IPS-18c (cell line): ENCODE results near the gene ISOC1.
A peak's percentile ranks its signal among the peaks of the same experiment; 100 is the strongest.

ENCODE experiments used
- H3K4me3 ChIP-seq: 2 replicates; pipeline ENCODE4 v1.7.0; 2013; ENCODE audit warnings: low read depth, mild to moderate bottlenecking, low read length, moderate library complexity; ENCODE audit not compliant: insufficient read depth
- H3K9me3 ChIP-seq: one replicate; pipeline ENCODE4 v1.6.1; 2013; ENCODE audit warnings: mild to moderate bottlenecking, low read length, moderate library complexity; ENCODE audit not compliant: control insufficient read depth, insufficient read depth

The ISOC1 gene

DNA sequence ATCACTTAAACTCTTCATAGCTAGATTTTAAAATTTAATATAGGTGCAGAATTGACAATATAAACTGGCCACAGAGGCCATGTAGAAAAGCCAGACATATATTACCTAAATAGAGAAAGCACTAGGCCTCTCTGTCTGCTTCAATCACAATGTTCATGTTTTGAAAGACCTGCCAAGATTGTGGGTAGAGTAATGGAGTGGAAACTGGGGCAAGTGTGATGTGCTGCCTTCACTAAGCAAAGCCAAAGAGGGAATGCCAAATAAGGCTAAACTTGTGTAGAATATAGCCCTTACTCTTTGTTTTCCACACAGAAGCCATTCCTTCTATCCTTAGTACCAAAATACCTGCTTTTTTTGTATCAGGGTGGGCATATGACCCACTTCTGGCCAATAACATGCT, 15.1 kb upstream of the ISOC1 start:
- Histone ChIP-seq H3K4me3 (no peak overlapping the region), H3K9me3 (no peaks in the 10 kb centered on the region)

GRCh38 chr5:129080766-129081165, 13.8 kb upstream of the ISOC1 start:
- Histone ChIP-seq H3K4me3 (no peak overlapping the region), H3K9me3 (no peaks in the 10 kb centered on the region)

DNA sequence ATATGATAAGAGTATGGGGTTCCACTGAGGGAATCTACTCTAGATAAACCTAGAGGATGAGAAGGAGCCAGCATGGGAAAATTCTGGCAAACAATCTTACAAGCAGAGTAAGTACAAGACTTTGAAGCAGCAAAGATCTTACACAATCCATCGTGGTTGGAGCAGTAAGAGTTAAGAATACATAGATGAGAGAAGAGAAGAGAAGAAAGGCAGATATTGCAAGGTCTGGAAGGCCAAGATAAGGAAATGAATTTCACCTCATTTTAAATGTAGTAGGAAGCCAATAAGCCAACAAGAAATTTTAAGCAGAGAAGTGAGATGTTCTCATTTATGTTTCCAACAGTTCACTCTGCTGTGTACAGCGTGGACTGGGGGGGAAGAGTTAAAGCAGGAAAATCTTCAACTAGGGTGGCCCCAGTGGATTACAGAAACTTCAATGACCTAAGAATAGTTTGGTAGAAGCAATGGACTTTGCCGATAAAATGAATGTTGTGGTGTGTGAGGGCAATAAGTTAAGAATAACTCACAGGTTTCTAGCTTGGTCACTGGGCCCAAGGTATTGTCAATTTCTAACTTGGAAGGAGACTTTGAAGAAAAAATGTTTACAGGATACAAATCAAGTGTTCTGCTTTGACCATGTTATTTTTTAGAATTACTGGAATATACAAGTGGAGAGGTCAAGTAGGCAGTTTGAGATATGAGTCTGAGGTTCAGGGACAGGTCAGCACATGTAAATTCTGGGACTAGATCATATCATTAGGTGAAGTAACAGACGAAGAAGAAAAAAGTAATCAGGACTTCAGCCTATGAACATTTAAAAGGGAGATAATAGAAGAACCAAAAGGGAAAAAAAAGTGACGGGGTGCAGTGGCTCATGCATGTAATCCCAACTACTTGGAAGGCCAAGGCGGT, 12.1 kb upstream of the ISOC1 start:
- no peak overlapping the region for H3K4me3 ChIP-seq
- H3K9me3 ChIP-seq, result no peaks in the 10 kb centered on the region

GRCh38 chr5:129094924-129095899, 663 bp downstream of the ISOC1 start:
- Histone ChIP-seq H3K4me3 (peak overlapping the region; percentile 84), H3K9me3 (no peaks in the 10 kb centered on the region)

DNA sequence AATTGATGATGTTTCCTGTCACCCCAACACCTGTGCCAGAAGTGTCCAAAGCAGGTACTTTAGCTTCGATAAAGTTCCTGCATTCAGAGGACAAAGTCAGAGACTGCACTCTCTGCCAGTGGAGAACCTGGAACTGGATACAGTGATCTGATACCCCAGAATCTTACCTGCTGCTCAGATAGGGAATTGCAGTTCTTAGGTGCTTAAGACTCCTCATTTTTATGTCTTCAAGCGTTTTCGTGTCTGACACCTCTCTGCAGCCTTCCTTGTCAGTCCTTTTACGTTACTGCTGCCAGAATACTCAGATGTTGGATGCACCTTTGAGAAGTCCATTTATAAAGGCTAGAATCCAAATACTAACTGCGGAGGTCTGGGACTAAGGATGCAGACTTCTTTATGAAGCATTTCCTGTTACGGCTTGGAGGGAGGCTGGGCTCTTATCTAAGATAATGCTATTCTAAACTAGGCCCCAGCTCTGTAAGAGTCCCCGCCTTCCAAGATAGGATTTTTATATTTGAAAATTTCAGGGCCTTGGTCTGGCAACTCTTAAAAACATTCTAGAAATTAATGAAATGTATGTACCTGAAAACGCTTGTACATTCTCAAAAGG, 1.9 kb downstream of the ISOC1 start:
- H3K9me3 ChIP-seq, result no peaks in the 10 kb centered on the region
- H3K4me3 ChIP-seq, result no peak overlapping the region

DNA sequence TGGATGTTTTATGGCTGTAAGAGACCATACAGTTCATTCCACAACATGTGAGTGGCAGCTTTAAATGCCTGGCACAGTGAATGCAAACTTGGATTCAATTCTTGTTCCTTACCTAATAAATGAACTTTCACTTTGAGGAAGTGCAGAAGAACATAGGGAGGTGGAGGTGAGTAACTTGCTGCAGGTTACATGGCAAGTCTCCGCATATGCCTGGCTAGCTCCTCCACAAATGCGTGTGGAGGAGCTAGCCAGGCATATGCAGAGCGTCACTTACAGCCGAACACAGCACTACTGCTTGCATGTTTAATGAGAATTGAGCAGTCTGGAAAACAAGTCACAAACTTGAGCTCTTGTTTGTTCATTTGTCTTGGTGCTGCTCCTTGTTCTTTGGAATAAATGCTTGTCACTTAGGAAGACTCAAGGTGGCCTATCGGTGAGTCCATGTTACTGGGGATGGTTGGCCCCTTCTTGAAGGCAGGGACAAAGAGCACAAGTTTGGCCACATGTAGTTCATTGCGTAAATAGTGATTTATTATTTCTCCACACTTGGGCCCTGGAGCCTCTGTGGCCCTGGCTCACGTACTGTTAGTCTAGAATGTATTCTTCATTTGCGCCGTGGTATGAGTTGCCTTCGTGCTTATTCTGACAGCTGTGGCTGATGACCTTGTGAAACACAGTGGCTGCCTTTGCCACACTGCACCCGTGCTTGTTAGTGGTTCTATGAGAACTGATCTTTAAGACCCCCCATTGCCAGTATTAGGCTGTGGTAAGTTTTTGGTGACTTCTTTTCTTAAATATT, 3.1 kb downstream of the ISOC1 start:
- Histone ChIP-seq H3K4me3 (no peak overlapping the region), H3K9me3 (no peaks in the 10 kb centered on the region)

- H3K9me3 ChIP-seq, result no peaks in the 10 kb centered on the region
- H3K4me3 ChIP-seq, result no peak overlapping the region
Measured at GRCh38 chr5:129098488-129099183, 4.1 kb downstream of the ISOC1 start.

- no peaks in the 10 kb centered on the region for H3K9me3 ChIP-seq
Measured at GRCh38 chr5:129099184-129099569, 4.6 kb downstream of the ISOC1 start.

DNA sequence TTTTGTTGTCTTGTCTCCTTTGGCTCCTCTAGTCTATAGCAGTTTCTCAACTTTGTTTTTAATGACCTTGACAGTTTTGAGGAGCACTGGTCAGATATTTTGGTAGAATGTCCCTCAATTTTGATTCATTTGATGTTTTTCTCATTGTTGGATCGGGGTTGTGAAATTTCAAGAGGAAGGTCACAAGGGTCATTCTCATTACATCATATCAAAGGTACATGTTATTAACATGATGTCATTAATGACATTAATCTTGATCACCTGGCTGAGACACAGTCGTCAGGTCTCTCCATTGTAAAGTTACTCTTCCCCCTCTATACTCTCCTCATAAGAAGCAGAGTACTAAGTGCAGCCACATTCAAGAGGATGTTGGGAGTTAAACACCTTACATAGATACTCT, 7.2 kb downstream of the ISOC1 start:
- Histone ChIP-seq H3K4me3 (no peak overlapping the region), H3K9me3 (no peaks in the 10 kb centered on the region)

More at GRCh38 chr5:129099184-129099569, 4.6 kb downstream of the ISOC1 start:
- no peak overlapping the region for H3K4me3 ChIP-seq

GRCh38 chr5:129103397-129103796, 8.8 kb downstream of the ISOC1 start:
- no peaks in the 10 kb centered on the region for H3K9me3 ChIP-seq
- no peak overlapping the region for H3K4me3 ChIP-seq

DNA sequence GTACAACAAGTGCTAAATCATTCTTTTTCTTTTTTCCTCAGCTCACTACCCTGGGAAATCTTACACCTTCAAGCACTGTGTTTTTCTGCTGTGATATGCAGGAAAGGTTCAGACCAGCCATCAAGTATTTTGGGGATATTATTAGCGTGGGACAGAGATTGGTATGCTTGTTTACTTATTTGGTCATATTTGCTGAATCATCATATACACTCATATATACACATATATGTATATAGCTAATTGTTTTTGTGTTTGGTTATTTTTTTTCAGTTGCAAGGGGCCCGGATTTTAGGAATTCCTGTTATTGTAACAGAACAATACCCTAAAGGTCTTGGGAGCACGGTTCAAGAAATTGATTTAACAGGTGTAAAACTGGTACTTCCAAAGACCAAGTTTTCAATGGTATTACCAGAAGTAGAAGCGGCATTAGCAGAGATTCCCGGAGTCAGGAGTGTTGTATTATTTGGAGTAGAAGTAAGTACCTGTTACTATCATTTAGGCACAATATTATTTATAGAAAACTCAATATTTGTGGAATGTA, 10.4 kb downstream of the ISOC1 start:
- no peak overlapping the region for H3K4me3 ChIP-seq
- no peaks in the 10 kb centered on the region for H3K9me3 ChIP-seq

DNA sequence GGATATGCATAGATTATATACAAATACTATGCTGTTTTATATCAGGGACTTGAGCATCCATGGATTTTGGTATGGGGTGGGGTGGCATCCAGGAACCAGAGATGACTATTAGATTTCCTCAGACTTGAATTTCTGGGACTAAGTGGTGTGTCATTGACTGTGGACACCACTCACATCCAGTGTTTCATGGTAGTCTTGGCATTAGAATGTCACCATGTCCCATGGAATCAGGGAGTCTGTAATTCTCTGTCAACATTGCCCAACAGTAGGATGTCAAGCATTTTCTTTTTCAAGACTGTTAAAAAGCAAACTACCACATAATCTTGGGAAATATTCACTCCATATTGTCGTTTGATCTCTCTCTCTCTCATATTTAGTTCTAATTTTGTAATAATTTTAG, 13.1 kb downstream of the ISOC1 start:
- H3K9me3 ChIP-seq, result no peaks in the 10 kb centered on the region
- no peak overlapping the region for H3K4me3 ChIP-seq

DNA sequence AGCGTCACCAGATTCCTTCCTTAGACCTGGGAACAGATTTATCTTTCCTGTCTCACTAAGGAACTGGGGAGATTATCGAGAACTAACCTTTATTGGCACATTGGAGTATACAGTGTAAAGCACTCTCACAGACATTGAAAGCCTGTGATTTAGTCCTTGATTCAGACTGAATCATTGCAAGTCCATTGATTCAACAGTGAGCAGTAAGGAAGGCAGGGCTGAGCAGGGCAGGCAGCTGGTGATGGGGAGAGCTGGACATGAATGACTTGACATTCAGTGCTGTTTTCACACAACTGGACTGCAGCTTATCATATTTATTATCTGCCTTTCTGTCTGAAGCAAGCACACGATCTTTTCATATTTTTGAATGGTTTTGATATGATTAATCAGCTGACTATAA, 16.2 kb downstream of the ISOC1 start:
- no peak overlapping the region for H3K4me3 ChIP-seq
- no peaks in the 10 kb centered on the region for H3K9me3 ChIP-seq

- no peak overlapping the region for H3K4me3 ChIP-seq
- H3K9me3 ChIP-seq, result no peaks in the 10 kb centered on the region
Measured at GRCh38 chr5:129111351-129111750, 16.8 kb downstream of the ISOC1 start.

GRCh38 chr5:129112295-129112694, 17.7 kb downstream of the ISOC1 start:
- no peaks in the 10 kb centered on the region for H3K9me3 ChIP-seq
- no peak overlapping the region for H3K4me3 ChIP-seq

GRCh38 chr5:129113867-129114266, 19.3 kb downstream of the ISOC1 start:
- H3K9me3 ChIP-seq, result no peaks in the 10 kb centered on the region
- no peak overlapping the region for H3K4me3 ChIP-seq
